Liver (tissue), 3 donors: ENCODE measurements around the gene AGAP9.
"Not testable (repeated sequence)": the region's sequence is repeated elsewhere in the genome, so short reads cannot be mapped to it uniquely, and the experiment has no call there.

Source experiments
- CTCF ChIP-seq: fragments of 150-350 bp; IDR thresholded peaks from 2 replicates; pipeline ENCODE4 v1.5.1; 2017; ENCODE audit warnings: improper control_type of control experiment, low read depth, low read length; ENCODE audit not compliant: missing input control
- EGR1 ChIP-seq, 2 donors: IDR thresholded peaks; 2 replicates each; pipeline ENCODE4 v1.6.1; 2016 to 2018; ENCODE audit warnings: antibody characterized with exemption in 2 of 2, low read depth in 2 of 2
- FOXA1 ChIP-seq: IDR thresholded peaks from 2 replicates; pipeline ENCODE4 v1.6.1; 2016; ENCODE audit warnings: antibody characterized with exemption
- GABPA ChIP-seq, 2 donors: IDR thresholded peaks in 1 of 2; conservative IDR thresholded peaks in 1 of 2; 2 replicates each; pipeline ENCODE4 v1.6.1; 2016; ENCODE audit warnings: antibody characterized with exemption in 2 of 2, mild to moderate bottlenecking in 1 of 2, moderate library complexity in 1 of 2
- HNF4A ChIP-seq, 2 donors: conservative IDR thresholded peaks; 2 replicates each; pipeline ENCODE4 v1.6.1; 2016; ENCODE audit warnings: antibody characterized with exemption in 2 of 2, mild to moderate bottlenecking in 2 of 2
- JUND ChIP-seq, 2 donors: IDR thresholded peaks; 2 replicates each; pipeline ENCODE4 v1.6.1; 2016; ENCODE audit warnings: antibody characterized with exemption in 2 of 2
- MAX ChIP-seq: IDR thresholded peaks from 2 replicates; pipeline ENCODE4 v1.6.1; 2016; ENCODE audit warnings: antibody characterized with exemption
- RAD21 ChIP-seq, 2 donors: IDR thresholded peaks; 2 replicates each; pipeline ENCODE4 v1.6.1; 2016; ENCODE audit warnings: antibody characterized with exemption in 2 of 2, mild to moderate bottlenecking in 2 of 2
- REST ChIP-seq: IDR thresholded peaks from 2 replicates; pipeline ENCODE4 v1.6.1; 2016; ENCODE audit warnings: antibody characterized with exemption, mild to moderate bottlenecking
- RXRA ChIP-seq, 2 donors: IDR thresholded peaks; 2 replicates each; pipeline ENCODE4 v1.6.1; 2017 to 2018; ENCODE audit warnings: antibody characterized with exemption in 2 of 2, mild to moderate bottlenecking in 1 of 2
- SP1 ChIP-seq: IDR thresholded peaks from 2 replicates; pipeline ENCODE4 v1.6.1; 2018; ENCODE audit warnings: antibody characterized with exemption, mild to moderate bottlenecking
- TAF1 ChIP-seq: conservative IDR thresholded peaks from 2 replicates; pipeline ENCODE4 v1.6.1; 2016; ENCODE audit warnings: antibody characterized with exemption, mild to moderate bottlenecking
- YY1 ChIP-seq: IDR thresholded peaks from 2 replicates; pipeline ENCODE4 v1.6.1; 2016; ENCODE audit warnings: antibody characterized with exemption, mild to moderate bottlenecking
- ZBTB33 ChIP-seq: IDR thresholded peaks from 2 replicates; pipeline ENCODE4 v1.6.1; 2016; ENCODE audit warnings: antibody characterized with exemption
- donor health status: healthy.
- donor health status: healthy.

- TF ChIP-seq CTCF; EGR1 (IDR thresholded peaks at IDR 0.05; ENCODE audit: low read depth in 2 of 2); FOXA1; JUND (IDR thresholded peaks at IDR 0.05); SP1; ZBTB33; RAD21 (IDR thresholded peaks at IDR 0.05); YY1; MAX; REST; TAF1; GABPA (IDR thresholded peaks at IDR 0.05 in 1 of 2, conservative IDR thresholded peaks at IDR 0.05 in 1 of 2); RXRA (IDR thresholded peaks at IDR 0.05); HNF4A (conservative IDR thresholded peaks at IDR 0.05): not testable (repeated sequence)
Measured at GRCh38 chr10:47566108-47566699, 42.8 kb upstream of the AGAP9 start.
